HT-29 (cell line): ENCODE data around the gene ALG6. TPM values are rescaled to one million over a fixed set of nuclear protein-coding genes. Genes with fewer than 3 reads are reported as not detected.
A peak's percentile ranks its signal among the peaks of the same experiment; 100 is the strongest.
"Not testable (repeated sequence)": the region's sequence is repeated elsewhere in the genome, so short reads cannot be mapped to it uniquely, and the experiment has no call there.

Source experiments
- DNase-seq: peaks from one replicate; pipeline ENCODE4 v3.0.0-alpha.2; 2015; ENCODE audit warnings: low spot score
- total RNA-seq: library from RNA; depleted of rRNA; stranded (reverse); fragments of >200 nt; shearing (Covaris generic); gene quantifications from 2 replicates; pipeline ENCODE4 v1.2.3, GENCODE V29; 2014

Gene ALG6
- total RNA-seq, 1 experiment from 2014 or later, result 4.5 TPM

- no peak for DNase-seq
These were observed 39.3 kb upstream of the ALG6 start for GRCh38 chr1:63328122-63328521.

GRCh38 chr1:63328781-63329180 is 38.6 kb upstream of the ALG6 start:
- DNase-seq, result no peak

- no peak for DNase-seq
These were observed 37.7 kb upstream of the ALG6 start for GRCh38 chr1:63329621-63330330.

GRCh38 chr1:63330331-63330916 is 37.0 kb upstream of the ALG6 start:
- no peak for DNase-seq

GRCh38 chr1:63342402-63342801 is 25.0 kb upstream of the ALG6 start:
- DNase-seq, result no peak

- DNase-seq, result no peak
These were observed 23.5 kb upstream of the ALG6 start for GRCh38 chr1:63343922-63344321.

GRCh38 chr1:63350320-63350719 is 17.1 kb upstream of the ALG6 start:
- no peak for DNase-seq

GRCh38 chr1:63352736-63353135 is 14.7 kb upstream of the ALG6 start:
- no peak for DNase-seq

- DNase-seq, result not testable (repeated sequence)
These were observed 11.2 kb upstream of the ALG6 start for GRCh38 chr1:63356234-63356633.

- no peak for DNase-seq
These were observed 7.9 kb upstream of the ALG6 start for GRCh38 chr1:63359561-63359960.

GRCh38 chr1:63362073-63362472 is 5.4 kb upstream of the ALG6 start:
- DNase-seq, result no peak

- no peak for DNase-seq
These were observed 4.8 kb upstream of the ALG6 start for GRCh38 chr1:63362578-63362977.

- no peak for DNase-seq
These were observed 4.4 kb upstream of the ALG6 start for GRCh38 chr1:63363014-63363413.

GRCh38 chr1:63366908-63367214 is 566 bp upstream of the ALG6 start:
- no peak for DNase-seq

- DNase-seq, result no peak
These were observed 704 bp downstream of the ALG6 start for GRCh38 chr1:63368131-63368530.

- no peak for DNase-seq
These were observed 12.2 kb downstream of the ALG6 start for GRCh38 chr1:63379583-63379982.

- DNase-seq, result no peak
These were observed 14.3 kb downstream of the ALG6 start for GRCh38 chr1:63381741-63382140.

GRCh38 chr1:63401945-63402344 is 34.5 kb downstream of the ALG6 start:
- DNase-seq, result no peak

- DNase-seq, result no peak
These were observed 36.0 kb downstream of the ALG6 start for GRCh38 chr1:63403386-63403785.

- DNase-seq, result peak; percentile 66
These were observed 37.6 kb downstream of the ALG6 start for GRCh38 chr1:63405021-63405420.

- no peak for DNase-seq
These were observed 38.6 kb downstream of the ALG6 start for GRCh38 chr1:63405987-63406386.

- no peak for DNase-seq
These were observed 39.6 kb downstream of the ALG6 start for GRCh38 chr1:63407002-63407401.

GRCh38 chr1:63408331-63408730 is 40.9 kb downstream of the ALG6 start:
- DNase-seq, result no peak

- DNase-seq, result no peak
These were observed 43.6 kb downstream of the ALG6 start for GRCh38 chr1:63411066-63411465.
